ENCODE measurements around the gene SMG9.

The SMG9 gene

GRCh38 chr19:43723588-43723987 is 31.2 kb downstream of the SMG9 start:
- no peak for DNase-seq (ENCODE audit: low read depth)

GRCh38 chr19:43721469-43722048 is 33.2 kb downstream of the SMG9 start:
- DNase-seq (ENCODE audit: low read depth), result no peak

- no peak for DNase-seq (ENCODE audit: low read depth)
Measured at GRCh38 chr19:43720936-43721335, 33.8 kb downstream of the SMG9 start.

GRCh38 chr19:43719918-43720317 is 34.8 kb downstream of the SMG9 start:
- no peak for DNase-seq (ENCODE audit: low read depth)

- DNase-seq (ENCODE audit: low read depth), result no peak
Measured at GRCh38 chr19:43719378-43719868, 35.3 kb downstream of the SMG9 start.

- no peak for DNase-seq (ENCODE audit: low read depth)
Measured at GRCh38 chr19:43718627-43719377, 36.0 kb downstream of the SMG9 start.

- no peak for DNase-seq (ENCODE audit: low read depth)
Measured at GRCh38 chr19:43715776-43716175, 39.0 kb downstream of the SMG9 start, which contains the start of gene IRGC. TSS of gene IRGC (plus strand) at chr19:43716076. CDS start at chr19:43718559, 2,483 bp downstream.

GRCh38 chr19:43713208-43713607 is 41.6 kb downstream of the SMG9 start:
- DNase-seq (ENCODE audit: low read depth), result no peak

GRCh38 chr19:43711751-43712355 is 42.9 kb downstream of the SMG9 start:
- DNase-seq (ENCODE audit: low read depth), result no peak

- DNase-seq (ENCODE audit: low read depth), result no peak
Measured at GRCh38 chr19:43708716-43709115, 46.0 kb downstream of the SMG9 start.

GRCh38 chr19:43707158-43707712 is 47.5 kb downstream of the SMG9 start:
- DNase-seq (ENCODE audit: low read depth), result no peak

GRCh38 chr19:43705729-43706128 is 49.0 kb downstream of the SMG9 start:
- no peak for DNase-seq (ENCODE audit: low read depth)

GRCh38 chr19:43704002-43704705 is 50.6 kb downstream of the SMG9 start:
- no peak for DNase-seq (ENCODE audit: low read depth)

GRCh38 chr19:43700395-43701000 is 54.3 kb downstream of the SMG9 start:
- no peak for DNase-seq (ENCODE audit: low read depth)

- no peak for DNase-seq (ENCODE audit: low read depth)
Measured at GRCh38 chr19:43699506-43700394, 55.0 kb downstream of the SMG9 start.

- no peak for DNase-seq (ENCODE audit: low read depth)
Measured at GRCh38 chr19:43697295-43697694, 57.5 kb downstream of the SMG9 start.

- no peak for DNase-seq (ENCODE audit: low read depth)
Measured at GRCh38 chr19:43695985-43696704, 58.6 kb downstream of the SMG9 start.

GRCh38 chr19:43694553-43694952 is 60.2 kb downstream of the SMG9 start:
- no peak for DNase-seq (ENCODE audit: low read depth)

GRCh38 chr19:43692877-43693276 is 61.9 kb downstream of the SMG9 start:
- DNase-seq (ENCODE audit: low read depth), result no peak

- no peak for DNase-seq (ENCODE audit: low read depth)
Measured at GRCh38 chr19:43692385-43692784, 62.4 kb downstream of the SMG9 start.

Data from stimulated activated CD8-positive, alpha-beta memory T cell treated with anti-CD3 and anti-CD28 coated beads, Interleukin-15, amount 100 ng/mL, for 1 hour (primary cell).